ENCODE data around the gene GLUD1.
"Not testable (repeated sequence)": the region's sequence is repeated elsewhere in the genome, so short reads cannot be mapped to it uniquely, and the experiment has no call there.

Gene GLUD1

GRCh38 chr10:87089746-87090145 is 4.9 kb downstream of the GLUD1 start:
- no peak for DNase-seq

GRCh38 chr10:87085537-87085936 is 9.1 kb downstream of the GLUD1 start:
- DNase-seq = no peak

DNA sequence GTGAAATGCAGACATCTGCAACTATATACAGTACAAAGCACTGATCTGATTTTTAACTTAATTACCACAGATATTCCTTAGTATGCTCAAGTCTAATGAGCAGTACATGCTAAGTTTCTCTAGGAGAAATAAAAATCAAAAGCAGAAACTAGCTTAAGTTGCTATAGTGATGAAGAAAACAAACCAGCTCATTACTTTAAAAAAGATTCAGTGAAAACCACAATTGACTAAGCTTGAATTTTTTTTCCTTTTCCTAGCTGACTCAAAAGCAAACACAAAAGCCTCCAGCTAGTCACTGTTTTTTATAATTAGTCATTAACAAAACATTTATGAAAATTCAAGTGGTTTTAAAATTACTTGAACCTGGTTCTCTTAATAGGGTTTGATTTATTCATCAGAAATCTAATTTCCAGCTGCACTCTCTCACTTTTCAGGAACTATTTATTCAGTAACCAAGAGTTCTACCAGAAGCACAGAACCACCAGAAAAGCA is 10.3 kb downstream of the GLUD1 start:
- DNase-seq = peak; percentile 91

DNA sequence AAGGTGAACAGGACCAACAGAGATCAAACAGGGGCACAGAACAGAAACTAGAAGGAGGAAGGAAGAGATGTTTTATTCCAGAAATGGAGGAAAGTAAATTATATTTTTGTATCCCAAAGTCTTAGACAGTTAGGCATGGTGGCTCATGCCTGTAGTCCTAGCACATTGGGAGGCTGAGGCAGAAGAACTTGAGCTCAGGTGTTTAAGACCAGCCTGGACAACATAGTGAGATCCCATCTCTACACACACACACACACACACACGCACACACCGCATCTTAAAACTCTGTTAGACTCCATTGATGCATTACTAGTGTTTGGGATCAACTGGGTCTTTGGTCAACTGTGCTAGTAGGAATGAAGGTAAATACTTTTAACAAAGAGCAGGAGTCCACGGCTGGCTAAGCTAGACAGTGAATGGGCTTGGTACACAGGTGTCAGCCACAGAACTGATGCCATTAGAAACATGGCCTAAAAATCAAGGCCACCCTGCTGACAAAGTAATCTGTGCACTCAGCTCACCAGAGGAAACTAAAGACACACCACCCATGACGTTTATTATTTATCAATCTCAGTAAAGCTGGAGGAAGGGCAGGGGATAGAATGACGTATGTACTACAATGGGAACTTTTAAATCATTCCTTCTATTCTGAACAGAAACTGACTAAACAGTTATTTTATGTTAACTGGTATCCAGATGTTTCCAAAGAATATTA is 10.9 kb downstream of the GLUD1 start:
- DNase-seq = peak; percentile 60

DNA sequence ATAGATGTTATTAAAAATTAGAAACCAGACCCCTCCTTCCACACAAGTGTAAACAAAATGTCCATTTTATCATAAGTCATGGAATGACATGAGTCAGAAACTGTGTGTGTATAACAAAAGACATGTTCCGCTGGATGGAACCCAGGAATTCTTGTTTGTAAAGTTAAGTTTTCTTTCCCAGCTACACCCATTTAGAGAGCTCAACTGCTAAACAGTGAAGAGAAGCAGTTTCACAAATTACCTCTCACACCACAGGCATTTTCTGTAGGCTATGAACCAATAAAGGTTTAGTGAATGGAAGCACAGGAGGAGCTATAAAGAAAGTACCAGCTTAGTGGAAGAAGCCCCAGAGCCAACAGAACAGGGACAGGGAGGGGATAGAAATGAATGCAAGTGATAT is 12.4 kb downstream of the GLUD1 start:
- peak; percentile 87 for DNase-seq

GRCh38 chr10:87081574-87081973 is 13.1 kb downstream of the GLUD1 start:
- DNase-seq = not testable (repeated sequence)

GRCh38 chr10:87080621-87081020 is 14.0 kb downstream of the GLUD1 start:
- DNase-seq = not testable (repeated sequence)

- no peak for DNase-seq
Observed at GRCh38 chr10:87079106-87079836, 15.4 kb downstream of the GLUD1 start.

DNA sequence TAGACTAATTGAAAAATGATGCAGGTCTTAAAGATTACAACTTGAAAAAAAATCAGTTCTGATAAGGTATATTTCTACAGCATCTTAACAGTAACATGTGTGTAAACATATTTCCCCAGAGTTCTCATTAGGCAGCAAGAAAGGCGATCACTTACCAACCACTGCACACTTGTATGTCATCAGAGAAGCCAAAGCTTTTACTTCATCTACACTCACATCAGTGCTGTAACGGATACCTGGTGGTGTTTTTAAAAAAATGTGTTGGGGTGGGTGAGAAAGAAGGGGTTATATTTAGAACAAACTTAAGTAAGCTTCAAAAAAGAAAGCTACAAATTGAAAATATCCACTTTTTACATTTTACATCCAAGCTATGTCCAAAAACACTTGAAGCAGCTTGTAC is 18.2 kb downstream of the GLUD1 start:
- not testable (repeated sequence) for DNase-seq

DNA sequence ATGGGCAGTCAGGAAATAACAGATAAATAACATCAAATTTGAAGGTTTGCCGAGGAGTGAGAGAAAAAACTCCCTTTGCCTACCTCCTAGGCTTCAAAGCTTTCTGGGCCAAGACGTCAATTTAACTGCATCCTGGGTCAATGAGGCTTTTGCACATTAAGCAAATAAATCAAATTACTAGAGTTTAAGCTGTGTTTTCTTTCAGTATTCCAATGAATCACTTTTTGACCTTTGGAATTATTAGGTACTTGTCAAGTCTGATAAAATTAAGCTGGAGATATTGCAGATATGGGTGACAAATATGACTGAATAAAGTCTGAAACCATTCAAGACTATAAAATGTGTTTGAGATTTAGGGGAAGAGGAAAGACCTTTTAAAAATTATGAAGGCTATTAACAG is 22.2 kb downstream of the GLUD1 start:
- DNase-seq = no peak

GRCh38 chr10:87068281-87068680 is 26.4 kb downstream of the GLUD1 start:
- DNase-seq = no peak

- DNase-seq = no peak
Observed at GRCh38 chr10:87066865-87067264, 27.8 kb downstream of the GLUD1 start.

DNA sequence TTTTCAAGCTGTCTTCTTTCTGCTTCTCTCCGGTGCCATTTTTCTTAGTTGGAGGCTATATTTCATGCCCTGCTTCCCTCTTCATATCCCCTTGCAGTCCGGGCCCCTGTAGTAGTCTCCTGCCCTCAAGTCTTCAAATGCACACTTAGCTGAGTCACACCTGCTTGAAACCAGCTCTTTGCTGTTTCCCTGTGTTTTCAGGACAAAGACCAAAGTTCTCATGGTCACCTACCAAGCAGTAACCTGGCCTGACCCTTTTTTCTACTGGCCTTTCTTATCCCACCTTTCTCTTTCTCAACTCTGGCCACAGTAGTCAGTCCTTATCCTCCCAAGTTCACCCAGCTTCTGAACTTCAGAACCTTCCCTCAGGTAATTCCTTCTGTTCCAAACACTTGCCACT is 28.5 kb downstream of the GLUD1 start:
- DNase-seq = no peak

- DNase-seq = no peak
Observed at GRCh38 chr10:87064651-87065050, 30.0 kb downstream of the GLUD1 start.

DNA sequence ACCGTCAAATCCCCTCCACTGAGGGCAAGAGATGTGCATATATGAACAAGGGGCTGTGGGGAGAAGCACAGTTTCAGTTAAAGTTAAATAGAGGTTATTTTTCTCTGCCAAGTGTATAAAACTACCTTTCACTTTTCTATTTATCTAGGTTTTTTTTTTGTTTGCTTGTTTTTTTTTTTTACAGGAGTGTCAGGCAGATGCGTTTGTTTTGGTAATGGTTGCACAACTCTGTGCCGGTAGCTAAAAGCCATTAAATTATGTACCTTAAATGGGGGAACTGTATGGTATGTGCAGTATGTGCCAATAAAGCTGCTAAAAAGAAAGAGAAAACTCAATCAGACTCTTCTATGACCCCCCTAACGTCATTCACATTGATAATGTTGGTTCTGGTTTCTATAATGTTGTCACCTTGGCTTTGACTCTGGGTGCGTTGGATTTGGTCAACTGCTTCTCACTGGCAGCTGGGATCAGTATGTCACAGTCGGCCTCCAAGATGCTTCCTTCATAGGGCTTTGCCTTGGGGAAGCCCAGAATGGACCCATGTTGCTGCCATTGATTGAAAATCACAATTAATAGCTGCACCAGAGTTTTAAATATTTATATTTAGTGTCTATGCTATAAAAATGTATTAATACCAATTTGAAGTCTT is 34.2 kb downstream of the GLUD1 start:
- DNase-seq = no peak

- no peak for DNase-seq
Observed at GRCh38 chr10:87059401-87059800, 35.2 kb downstream of the GLUD1 start.

DNA sequence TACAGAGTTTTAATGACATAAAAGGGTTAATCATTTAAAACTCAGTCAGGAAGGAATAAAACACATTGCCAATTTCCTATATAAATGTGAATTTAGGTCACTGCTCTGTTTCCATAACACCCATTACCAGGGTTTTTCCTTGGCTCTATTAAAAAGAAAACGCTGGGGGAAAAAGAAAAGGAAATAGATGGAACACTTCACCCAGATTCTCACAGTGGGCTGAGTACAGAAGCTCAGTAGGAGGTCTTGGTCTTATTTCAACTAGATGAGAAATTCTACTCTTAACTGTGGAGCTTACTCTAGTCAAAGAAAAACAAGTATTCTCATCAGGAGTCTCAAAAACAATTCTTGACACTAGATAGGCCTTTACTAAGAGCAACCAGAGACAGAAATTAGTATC is 36.5 kb downstream of the GLUD1 start:
- no peak for DNase-seq

GRCh38 chr10:87054373-87055295 is 40.0 kb downstream of the GLUD1 start:
- DNase-seq = no peak

GRCh38 chr10:87053577-87054181 is 41.0 kb downstream of the GLUD1 start:
- no peak for DNase-seq

DNA sequence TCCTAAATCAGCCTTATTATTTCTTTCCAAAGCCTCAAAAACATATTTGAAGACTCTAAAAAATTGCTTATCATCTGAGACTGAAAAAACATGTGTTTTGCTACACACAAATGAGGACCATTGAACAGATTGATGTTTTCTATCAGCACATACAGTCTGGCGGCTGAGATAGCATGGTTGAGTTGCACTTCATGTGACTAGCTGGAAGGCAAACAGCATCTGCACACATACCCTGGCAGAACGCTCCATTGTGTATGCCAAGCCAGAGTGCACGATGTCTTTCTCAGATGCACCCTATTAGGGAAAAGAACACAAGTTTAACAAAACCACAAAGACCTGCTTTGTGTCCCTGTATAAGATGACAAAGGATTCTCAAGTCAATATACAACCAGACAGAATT is 41.5 kb downstream of the GLUD1 start:
- DNase-seq = no peak

DNA sequence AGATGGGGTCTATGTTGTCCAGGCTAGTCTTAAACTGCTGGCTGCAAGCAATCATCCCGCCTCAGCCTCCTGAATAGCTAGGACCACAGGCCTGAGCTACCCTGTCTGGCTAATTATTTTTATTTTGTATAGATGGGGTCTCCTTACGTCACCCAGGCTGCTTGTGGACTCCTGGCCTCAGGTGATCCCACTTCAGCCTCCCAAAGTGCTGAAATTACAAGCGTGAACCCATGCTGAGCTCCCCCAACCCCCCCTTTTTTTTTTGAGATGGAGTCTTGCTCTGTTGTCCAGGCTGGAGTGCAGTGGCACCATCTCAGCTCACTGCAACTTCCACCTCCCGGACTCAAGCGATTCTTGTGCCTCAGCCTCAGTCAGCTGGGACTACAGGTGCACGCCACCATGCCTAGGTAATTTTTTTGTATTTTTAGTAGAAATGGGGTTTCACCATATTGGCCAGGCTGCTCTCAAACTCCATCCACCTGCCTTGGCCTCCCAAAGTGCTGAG is 49.2 kb downstream of the GLUD1 start:
- DNase-seq = no peak

GRCh38 chr10:87043579-87043978 is 51.1 kb downstream of the GLUD1 start:
- DNase-seq = not testable (repeated sequence)

Measured in kidney glomerular epithelial cell (primary cell).